NCI-H146 treated with DMSO at 0.1 percent for 48 hours (cell line): ENCODE results near the gene RPUSD2.

Source experiments
- DNase-seq: peaks from one replicate; lab custom pipeline; 2025; ENCODE audit not compliant: unreplicated experiment; lab: John Stamatoyannopoulos, UW

Gene RPUSD2, protein sequence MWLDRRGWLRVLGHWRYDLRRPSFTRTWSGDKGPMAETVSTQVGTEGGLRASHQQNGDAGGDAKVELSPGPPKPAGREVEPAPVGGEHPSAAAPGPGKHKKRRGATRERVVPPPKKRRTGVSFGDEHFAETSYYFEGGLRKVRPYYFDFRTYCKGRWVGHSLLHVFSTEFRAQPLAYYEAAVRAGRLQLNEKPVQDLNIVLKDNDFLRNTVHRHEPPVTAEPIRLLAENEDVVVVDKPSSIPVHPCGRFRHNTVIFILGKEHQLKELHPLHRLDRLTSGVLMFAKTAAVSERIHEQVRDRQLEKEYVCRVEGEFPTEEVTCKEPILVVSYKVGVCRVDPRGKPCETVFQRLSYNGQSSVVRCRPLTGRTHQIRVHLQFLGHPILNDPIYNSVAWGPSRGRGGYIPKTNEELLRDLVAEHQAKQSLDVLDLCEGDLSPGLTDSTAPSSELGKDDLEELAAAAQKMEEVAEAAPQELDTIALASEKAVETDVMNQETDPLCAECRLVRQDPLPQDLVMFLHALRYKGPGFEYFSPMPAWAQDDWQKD

DNA sequence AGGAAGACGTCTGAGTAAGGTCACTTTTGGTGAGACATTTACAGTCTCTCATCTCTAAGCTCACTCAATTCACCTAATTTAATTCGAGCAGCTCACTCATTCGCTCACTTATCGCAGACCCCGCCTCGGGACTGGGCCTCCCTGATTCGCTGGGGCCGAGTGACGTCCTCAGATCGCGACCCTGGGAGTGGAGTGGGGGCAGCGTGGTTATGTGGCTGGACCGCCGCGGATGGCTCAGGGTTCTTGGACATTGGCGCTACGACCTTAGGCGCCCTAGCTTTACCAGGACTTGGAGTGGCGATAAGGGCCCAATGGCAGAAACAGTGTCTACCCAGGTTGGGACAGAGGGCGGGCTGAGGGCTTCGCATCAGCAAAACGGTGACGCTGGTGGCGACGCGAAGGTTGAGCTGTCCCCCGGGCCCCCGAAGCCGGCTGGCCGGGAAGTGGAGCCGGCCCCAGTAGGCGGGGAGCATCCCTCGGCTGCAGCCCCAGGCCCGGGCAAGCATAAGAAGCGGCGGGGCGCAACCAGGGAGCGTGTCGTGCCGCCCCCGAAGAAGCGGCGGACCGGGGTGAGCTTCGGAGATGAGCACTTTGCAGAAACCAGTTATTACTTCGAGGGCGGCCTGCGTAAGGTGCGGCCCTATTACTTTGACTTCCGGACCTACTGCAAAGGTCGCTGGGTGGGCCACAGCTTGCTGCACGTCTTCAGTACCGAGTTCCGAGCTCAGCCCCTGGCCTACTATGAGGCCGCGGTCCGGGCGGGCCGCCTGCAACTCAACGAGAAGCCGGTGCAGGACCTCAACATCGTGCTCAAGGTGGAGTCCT, at the start of gene RPUSD2:
TSS of gene RPUSD2 (plus strand) at position 171 of the 825 bp plus-strand sequence. CDS start at position 210, 39 bp downstream.
- DNase-seq = peak; percentile 70

DNA sequence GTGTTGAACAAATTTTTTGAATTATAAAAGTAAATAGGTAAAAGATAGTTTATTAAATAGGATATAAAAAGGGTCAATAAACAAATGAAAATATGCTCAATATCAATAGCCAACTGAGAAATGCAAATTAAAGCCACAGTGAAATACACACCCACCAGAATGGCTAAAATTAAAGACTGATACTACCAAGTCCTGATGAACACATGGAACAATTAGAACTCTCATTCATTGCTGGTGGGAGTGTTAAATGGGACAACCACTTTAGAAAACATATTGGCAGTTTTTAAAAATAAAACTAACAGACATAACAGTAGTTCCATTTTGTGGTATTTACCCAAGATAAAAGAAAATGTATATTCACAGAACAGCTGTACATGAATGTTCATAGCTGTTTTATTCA, 45.5 kb upstream of the RPUSD2 start:
- no peak for DNase-seq

DNA sequence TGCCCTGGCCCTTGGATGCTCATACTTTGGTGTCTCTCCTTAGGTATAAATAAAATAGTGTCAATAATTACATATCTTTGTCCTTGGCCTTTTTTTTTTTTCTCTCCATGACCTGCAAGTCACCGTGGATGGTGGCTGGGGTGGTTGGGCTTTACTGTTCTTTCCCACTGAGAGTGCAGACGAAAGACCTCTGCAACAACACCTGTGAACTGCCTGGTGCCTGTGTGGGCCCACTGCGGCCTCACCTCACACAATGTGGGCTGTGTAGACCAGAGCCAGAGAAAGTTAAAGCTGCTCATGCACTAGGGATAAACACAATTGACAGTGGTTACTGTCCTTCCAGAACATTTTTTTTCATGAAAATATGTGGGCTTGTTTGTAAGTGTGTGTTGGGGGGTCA, 43.2 kb upstream of the RPUSD2 start:
- no peak for DNase-seq

DNA sequence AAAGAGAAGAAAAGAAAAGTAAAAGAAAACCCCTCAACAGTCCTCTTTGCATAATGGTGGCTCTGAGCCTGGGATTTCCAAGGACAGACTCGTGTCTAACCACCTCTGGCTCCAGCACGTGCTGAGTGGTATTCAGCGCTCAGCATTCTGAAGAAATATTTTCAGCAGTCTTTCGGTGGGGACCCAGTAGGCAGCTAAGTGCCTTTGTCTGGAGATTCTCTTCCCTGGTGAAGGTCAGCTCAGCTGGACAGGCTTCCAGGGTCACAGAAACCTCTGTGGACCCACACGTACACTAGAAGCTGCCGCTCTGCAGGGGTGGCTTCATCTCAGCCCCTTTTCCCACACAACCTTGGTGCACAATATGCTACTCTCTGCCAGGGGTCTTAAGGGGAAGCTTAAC, 40.3 kb upstream of the RPUSD2 start:
- DNase-seq = no peak

DNA sequence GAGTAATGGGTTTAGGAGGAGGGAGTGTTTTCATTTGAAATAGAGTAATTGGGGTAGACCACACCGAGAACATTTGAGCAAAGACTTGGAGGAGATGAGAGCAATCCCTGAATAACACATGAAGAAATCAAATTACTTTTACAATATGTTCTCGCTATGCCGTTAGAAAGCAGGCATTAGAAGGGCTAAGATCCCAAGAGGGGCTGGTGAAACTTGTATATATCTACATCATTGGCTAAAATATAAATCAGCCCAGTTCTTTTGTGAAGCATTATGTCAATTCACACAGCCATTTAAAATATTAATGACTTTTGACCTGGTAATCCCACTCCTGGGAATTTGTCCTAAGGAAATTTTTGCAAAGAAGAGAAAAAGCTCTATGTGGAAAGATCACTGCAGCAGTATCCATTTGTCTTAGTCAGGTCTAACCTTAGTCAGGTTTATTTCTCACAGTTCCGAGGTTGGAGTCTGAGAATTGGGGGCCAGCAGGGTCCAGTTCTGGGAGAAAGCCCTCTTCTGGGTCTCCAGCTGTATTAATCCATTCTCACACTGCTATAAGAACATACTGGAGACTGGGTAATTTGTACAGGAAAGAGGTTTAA, 35.2 kb upstream of the RPUSD2 start:
- DNase-seq = no peak

DNA sequence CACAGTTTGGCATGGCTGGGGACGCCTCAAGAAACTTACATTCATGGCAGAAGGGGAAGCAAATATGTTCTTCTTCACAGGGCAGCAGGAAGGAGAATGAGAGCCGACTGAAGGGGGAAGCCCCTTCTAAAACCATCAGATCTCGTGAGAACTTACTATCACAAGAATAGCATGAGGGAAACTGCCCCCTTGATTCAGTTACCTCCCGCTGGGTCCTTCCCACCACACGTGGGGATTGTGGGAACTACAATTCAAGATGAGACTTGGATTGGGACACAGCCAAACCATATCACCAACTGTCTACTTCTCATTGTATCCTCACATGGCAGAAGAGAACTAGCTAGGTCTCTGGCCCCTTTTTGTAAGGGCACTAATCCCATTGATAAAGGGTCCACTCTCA, 34.7 kb upstream of the RPUSD2 start:
- DNase-seq = no peak

DNA sequence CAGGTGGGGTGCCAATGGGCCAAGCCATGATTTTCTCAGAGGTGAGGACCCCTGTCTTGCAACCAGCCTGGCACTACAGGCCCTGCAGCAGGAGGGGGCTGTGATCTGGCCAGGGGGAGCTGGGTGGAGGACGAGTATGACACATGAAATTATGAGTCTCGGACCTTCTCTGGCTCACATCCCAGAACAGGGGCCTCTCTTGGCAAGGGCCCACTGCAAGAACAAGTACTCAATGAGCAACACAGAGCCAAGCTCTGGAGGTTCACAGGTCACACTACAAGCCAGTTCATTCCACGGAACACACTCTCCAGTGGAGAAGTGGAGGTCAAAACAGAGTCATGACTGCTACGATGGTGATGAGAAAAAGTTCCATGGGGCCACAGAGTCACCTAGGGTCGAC, 32.6 kb upstream of the RPUSD2 start:
- DNase-seq = no peak

DNA sequence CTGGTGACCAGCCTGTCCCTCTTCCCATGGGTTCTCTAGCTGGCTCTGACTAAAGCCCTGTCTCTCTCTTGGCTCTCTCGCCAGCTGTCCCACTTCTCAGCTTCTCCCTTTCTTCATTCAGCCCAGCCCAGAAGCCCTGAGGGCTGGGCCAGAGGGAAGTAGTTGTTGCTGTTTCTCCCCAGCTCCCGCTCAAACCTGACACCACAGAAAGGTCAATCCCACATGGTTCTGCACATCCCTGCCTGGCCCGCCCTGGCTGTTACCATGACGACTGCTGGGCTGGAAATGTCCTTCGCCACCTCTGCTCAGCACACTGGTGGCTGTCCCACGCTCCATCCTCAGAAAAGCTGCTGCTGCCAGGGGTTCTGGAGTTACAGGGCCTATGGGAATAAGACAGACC, 30.1 kb upstream of the RPUSD2 start:
- no peak for DNase-seq

DNA sequence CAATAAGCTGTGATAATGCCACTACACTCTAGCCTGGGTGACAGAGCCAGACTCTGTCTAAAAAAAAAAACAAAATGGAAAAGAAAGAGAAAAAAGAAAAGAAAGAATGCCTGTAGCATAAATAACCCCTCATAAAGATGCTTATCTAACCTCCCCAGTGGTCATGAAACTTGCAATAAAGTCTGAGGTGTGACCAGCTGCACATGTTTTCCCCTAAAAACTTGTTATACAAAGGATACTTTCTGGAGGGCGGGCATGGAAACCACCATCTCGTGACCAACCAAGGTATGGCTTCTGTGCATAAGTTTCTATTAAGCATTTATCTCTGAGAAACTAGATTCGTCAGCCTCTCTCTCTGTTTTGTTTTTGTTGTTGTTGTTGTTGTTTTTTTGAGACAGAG, 26.0 kb upstream of the RPUSD2 start:
- DNase-seq = no peak

DNA sequence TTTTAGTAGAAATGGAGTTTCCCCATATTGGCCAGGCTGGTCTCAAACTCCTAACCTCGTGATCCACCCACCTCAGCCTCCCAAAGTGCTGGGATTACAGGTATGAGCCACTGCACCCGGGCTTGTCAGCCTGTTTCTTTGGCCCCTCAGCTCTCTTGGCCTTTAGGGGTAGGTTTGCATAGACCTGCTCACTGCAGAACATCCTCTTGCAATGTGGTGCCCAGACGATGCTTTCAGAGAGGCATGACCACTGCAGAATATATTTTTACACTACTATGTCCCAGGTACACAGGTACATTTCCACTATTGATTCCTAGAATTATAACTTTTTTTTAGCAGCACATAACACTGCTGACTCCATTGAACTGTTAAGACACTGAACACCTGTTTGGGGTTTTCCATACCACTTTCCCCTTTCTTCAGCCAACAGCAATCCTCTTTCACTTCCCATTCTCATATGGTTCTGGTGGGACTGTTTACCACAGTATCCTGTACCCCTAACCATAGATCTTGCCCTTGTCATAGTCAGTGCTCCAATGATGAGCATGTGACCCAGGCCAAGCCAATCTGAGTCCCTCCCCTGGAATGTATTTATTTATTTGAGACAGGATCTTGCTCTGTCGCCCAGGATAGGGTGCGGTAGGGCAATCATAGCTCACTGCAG, 25.3 kb upstream of the RPUSD2 start:
- DNase-seq = no peak

DNA sequence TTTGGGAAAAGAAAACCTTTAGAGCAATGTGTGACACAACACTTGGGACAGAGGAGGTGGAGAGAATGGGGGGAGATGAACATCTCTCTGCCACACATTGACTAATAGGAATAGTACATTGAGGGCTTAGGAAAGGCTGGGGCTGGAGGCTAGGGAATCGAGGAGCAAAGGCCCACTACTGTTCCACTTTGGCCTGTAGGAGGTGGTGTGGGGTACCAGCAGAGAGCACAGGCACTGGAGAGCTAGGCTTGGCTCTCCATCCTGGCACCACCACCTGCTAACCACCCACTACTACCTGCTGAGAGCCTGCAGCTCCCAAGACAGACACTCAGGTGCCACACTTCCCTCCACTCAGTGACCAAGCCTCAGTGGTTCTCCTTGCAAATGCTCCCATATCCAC, 23.6 kb upstream of the RPUSD2 start:
- DNase-seq = no peak

DNA sequence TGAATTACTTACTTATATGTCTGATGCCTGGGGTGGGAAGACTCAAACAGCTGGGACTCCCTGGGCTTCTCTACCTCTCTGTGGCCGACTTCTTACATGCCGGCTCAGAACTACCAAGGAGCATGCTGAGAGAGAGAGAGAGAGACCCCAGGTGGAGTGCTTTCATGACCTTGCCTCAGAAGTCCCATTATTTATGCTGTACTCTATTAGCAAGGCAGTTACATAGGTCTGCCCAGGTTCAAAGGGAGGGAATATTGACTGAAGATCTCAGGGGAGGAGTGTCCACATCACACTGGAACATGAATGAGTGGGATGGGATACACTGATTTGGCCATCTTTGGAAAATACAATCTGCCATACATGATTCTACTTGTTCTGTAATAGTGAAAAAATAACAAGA, 20.5 kb upstream of the RPUSD2 start:
- DNase-seq = no peak

DNA sequence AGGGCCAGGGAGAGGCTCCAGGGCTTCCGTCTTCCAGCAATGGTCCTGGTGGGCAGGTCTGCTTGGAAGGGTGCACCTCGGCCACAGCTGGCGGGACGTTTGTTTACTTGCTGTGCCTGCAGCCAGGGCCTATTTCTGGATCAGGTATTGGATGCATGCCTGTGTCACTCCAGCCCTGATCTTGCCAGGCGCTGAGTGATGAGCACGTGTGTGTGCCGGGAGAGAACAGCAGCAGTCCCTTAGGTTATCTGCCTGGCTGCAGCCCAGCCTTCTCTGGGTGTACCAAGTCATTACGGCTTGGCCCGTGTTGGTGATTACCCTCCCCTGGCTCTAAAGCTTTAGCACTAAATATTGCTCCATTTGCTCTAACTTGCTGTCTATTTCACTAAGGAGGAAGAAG, 19.2 kb upstream of the RPUSD2 start:
- no peak for DNase-seq

DNA sequence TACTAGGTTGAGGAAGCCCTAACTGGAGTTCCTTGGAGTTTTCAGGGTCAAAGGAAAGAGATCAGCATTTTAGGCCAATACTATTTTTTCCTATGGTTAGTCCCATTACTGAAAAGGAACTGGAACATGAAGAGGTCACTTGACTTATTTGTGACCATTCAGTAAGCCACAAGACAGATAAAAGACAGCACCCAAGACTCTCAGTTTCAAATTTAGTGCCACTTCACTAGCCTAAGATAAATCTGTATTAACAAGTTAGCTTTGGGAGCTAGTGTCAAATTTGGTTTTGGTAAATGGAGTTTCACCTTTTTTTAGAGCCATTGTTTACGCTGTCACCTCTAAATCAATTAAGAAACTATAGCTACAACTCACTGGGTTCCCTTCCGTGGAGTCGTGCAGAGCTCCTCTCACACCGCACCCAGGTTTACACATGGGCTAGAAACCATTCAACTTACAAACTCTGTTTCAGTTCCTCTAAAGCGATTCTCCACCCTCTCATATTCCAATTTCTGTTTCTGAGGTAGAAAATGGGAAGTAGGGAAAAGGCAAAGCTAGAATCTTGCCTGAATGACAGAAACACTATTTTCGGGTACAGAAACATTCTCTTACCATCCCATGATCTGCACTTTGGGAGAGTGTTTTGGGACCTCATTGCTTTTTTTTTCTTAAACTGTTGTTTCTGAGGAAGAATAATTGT, 18.6 kb upstream of the RPUSD2 start:
- no peak for DNase-seq

DNA sequence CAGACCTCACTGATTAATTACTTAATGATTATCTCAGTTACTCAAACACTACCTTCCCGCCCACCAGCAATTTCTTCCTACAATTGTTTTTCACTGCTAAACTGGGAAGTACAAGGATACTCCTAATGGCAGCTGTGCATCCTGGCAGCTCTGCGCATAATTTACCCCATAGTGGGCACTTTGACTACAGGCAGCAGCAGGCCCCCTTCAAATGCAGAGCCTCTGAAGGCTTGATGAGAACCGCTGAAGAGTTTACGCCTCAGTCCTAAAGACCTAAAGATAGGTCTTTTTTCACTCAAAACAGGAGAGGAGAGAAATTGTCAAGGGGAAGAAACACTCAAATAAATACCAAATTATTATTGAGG, 15.0 kb upstream of the RPUSD2 start:
- DNase-seq = peak; percentile 59

DNA sequence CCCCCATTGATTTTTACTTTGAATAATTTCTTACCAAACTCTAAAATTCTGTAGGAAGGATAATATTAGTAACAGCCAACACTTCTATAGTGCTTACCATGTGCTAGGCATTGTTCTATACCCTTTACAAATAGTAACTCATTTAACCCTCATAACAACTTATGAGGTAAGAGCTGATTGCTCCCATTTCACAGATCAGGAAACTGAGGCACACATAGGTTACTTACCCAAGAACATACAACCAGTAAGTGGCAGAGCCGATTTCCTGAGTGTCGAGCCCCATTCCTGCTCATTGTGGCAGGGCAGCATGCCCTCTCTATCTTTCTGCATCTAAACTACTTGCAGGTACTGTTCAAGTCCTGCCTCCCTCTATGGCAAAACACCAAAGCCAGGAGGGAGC, 13.2 kb upstream of the RPUSD2 start:
- no peak for DNase-seq

DNA sequence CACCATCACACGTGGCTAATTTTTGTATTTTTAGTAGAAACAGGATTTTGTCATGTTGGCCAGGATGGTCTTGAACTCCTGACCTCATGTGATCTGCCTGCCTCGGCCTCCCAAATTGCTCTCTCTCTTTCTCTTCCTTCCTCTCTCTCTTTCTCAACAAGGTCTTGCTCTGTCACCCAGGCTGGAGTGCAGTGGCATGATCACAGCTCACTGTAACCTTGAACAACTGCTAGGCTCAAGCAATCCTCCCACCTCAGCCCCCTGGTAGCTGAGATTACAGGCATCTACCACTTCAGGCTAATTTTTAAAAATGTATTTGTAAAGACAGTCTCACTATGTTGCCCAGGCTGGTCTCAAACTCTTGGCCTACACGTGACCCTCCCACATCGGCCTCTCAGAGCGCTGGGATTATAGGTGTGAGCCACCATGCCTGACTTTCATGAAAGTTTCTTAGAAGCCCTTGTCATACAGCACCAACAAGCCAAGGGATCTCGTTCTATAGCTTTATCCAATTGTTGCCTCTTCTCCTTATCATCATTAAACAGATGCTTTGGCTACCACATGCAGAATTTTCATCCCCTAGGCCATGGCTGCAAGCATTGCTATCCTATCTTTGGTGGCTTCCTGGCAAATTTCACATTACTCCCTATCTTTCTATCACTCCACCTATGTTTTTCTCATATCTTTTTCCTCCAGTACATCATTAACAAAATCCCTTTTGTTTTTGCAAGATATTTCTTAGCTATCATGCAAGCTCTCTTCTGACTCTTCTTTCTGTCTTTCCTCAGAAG, 10.0 kb upstream of the RPUSD2 start:
- no peak for DNase-seq

DNA sequence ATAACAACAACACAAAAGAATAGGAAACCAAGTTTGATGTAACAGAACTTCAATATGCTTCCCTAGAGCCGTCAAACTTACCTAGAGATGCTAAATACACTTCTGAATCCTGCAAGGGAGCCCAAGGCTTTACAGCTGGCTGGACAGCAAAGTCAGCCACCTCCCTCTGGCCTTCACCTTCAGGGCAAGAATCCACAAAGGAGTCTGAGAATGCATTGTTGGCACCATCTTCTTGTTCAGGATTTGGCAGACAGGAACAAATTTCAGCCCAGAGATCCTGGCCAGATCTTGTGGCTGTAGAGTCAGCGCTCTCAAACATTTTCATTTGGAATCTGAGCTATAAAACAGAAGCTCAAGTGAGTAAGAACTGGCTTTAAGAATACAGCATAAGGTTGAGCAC, 6.4 kb upstream of the RPUSD2 start:
- DNase-seq = no peak

DNA sequence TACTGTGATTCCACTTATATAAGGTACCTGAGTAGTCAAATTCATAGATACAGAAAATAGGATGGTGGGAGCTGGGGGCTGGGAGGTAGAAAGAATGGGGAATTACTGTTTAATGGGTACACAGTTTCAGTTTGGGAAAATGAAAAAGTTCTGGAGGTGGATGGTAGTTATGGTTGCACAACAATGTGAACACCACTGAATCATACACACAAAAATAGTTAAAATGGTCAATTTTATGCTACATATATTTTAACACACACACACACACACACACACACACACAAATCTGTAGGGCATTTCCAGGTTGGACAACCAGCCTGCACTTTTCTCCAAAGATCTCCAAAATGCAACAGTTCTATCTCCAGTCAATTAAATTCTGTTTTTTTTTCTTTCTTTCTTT, 5.7 kb upstream of the RPUSD2 start:
- no peak for DNase-seq
